Smooth muscle cell (in vitro differentiated cells): ENCODE measurements around the gene DCUN1D1. TPM values are rescaled to one million over a fixed set of nuclear protein-coding genes. Genes with fewer than 3 reads are reported as not detected.

Experiments
- DNase-seq: peaks from one replicate; lab custom pipeline; 2025; ENCODE audit not compliant: unreplicated experiment; lab: John Stamatoyannopoulos, UW
- H2AFZ ChIP-seq: fragments of 200-600 bp; sonication (generic); 2 replicates; pipeline ENCODE4 v1.6.0; 2016; ENCODE audit warnings: antibody characterized with exemption, low read depth, mild to moderate bottlenecking
- H3F3A ChIP-seq: fragments of 200-600 bp; sonication (generic); 2 replicates; pipeline ENCODE4 v1.6.0; 2017; ENCODE audit warnings: antibody characterized with exemption, low read depth
- H3K27ac ChIP-seq: fragments of 200-600 bp; sonication (generic); 2 replicates; pipeline ENCODE4 v1.5.1; 2016; ENCODE audit warnings: low read depth, mild to moderate bottlenecking
- H3K27me3 ChIP-seq: fragments of 200-600 bp; sonication (generic); 2 replicates; pipeline ENCODE4 v1.6.1; 2016; ENCODE audit warnings: low read depth, mild to moderate bottlenecking
- H3K36me3 ChIP-seq: fragments of 200-600 bp; sonication (generic); 2 replicates; pipeline ENCODE4 v1.5.1; 2016; ENCODE audit warnings: low read depth
- H3K4me1 ChIP-seq: fragments of 200-600 bp; sonication (generic); 2 replicates; pipeline ENCODE4 v1.5.1; 2016; ENCODE audit warnings: low read depth
- H3K4me2 ChIP-seq: fragments of 200-600 bp; sonication (generic); 2 replicates; pipeline ENCODE4 v1.6.0; 2016; ENCODE audit warnings: mild to moderate bottlenecking
- H3K4me3 ChIP-seq: fragments of 200-600 bp; sonication (generic); 2 replicates; pipeline ENCODE4 v1.5.1; 2016; ENCODE audit warnings: mild to moderate bottlenecking
- H3K79me2 ChIP-seq: fragments of 200-600 bp; sonication (generic); 2 replicates; pipeline ENCODE4 v1.6.0; 2016; ENCODE audit warnings: low read depth, mild to moderate bottlenecking
- H3K9ac ChIP-seq: fragments of 200-600 bp; sonication (generic); 2 replicates; pipeline ENCODE4 v1.6.0; 2016; ENCODE audit warnings: low read depth
- H3K9me3 ChIP-seq: fragments of 200-600 bp; sonication (generic); replicated peaks from 2 replicates; pipeline ENCODE4 v1.5.1; 2016; ENCODE audit warnings: low read depth
- H4K20me1 ChIP-seq: fragments of 200-600 bp; sonication (generic); 2 replicates; pipeline ENCODE4 v1.6.0; 2016; ENCODE audit warnings: low read depth
- WGBS: methylation state at CpG from one replicate; pipeline ENCODE4 v1.1.7; 2016; ENCODE audit warnings: low lambda C conversion rate; 5-methylcytosine and 5-hydroxymethylcytosine counted together
- polyA plus RNA-seq: library from polyadenylated mRNA; unstranded; fragments of >200 nt; fragmentation: Nextera tagmentation; extraction: Ambion mirVana; gene quantifications from 2 replicates; pipeline ENCODE4 v1.2.1, GENCODE V29; 2016
- total RNA-seq: library from RNA; depleted of rRNA; stranded (reverse); fragments of >200 nt; gene quantifications from 2 replicates; pipeline ENCODE4 v1.2.3, GENCODE V29; 2014
- TF ChIP-seq, protein P1 (sequence below): fragments of 200-600 bp; sonication (generic); IDR thresholded peaks from 2 replicates; pipeline ENCODE4 v1.5.1; 2017; ENCODE audit warnings: borderline replicate concordance, mild to moderate bottlenecking, antibody characterized with exemption; ENCODE audit not compliant: insufficient read depth, poor library complexity, severe bottlenecking

The DCUN1D1 gene
- total and polyA plus RNA-seq, 2 experiments from 2014 or later, result 14.4 to 25.7 TPM

DNA sequence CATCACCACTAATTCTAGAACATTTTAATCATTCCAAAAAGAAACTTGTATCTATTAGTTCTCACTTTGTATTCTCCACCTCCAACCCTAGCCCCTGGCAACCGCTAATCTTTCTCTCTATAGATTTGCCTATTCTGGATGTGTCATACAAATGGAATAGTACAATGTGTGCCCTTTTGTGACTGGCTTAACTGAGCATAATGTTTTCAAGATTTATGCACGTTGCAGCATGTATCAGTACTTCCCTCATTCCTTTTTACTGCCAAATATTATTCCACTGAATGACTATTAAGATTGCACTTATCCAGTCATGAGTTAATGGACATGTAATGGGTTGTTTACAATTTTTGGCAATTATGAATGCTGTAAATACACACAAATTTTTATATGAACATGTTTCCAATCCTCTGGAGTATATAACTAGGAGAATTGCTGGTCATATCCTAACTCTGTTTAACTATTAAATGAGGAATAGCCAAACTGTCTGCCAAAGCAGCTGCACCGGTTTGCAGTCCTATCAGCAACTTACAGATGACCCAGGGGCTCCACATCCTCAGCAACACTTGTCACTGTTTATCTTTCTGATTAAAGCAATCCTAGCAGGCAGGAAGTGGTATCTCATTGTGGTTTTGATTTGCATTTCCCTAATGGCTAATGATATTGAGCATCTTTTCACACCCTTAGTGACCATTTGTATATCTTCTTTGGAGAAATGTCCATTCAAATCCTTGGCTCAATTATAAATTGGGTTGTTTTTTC is 42.9 kb downstream of the DCUN1D1 start:
- no peaks in the 10 kb centered on the region for H3K27me3 ChIP-seq
- 53% methylated on average over 3 of the region's 3 CpGs for WGBS
- no peak overlapping the region for H3K4me2 ChIP-seq
- no peaks in the 10 kb centered on the region for H3K79me2 ChIP-seq
- no peaks in the 10 kb centered on the region for H3F3A ChIP-seq
- no peak overlapping the region for H3K4me3 ChIP-seq
- peaks cover 2% of the 10 kb centered on the region for H3K36me3 ChIP-seq
- H3K9ac ChIP-seq, result no peak overlapping the region
- no peak overlapping the region for H3K27ac ChIP-seq
- no peaks in the 10 kb centered on the region for H4K20me1 ChIP-seq
- no peaks in the 10 kb centered on the region for H3K4me1 ChIP-seq
- H2AFZ ChIP-seq, result no peak overlapping the region
- TF ChIP-seq, protein P1, sequence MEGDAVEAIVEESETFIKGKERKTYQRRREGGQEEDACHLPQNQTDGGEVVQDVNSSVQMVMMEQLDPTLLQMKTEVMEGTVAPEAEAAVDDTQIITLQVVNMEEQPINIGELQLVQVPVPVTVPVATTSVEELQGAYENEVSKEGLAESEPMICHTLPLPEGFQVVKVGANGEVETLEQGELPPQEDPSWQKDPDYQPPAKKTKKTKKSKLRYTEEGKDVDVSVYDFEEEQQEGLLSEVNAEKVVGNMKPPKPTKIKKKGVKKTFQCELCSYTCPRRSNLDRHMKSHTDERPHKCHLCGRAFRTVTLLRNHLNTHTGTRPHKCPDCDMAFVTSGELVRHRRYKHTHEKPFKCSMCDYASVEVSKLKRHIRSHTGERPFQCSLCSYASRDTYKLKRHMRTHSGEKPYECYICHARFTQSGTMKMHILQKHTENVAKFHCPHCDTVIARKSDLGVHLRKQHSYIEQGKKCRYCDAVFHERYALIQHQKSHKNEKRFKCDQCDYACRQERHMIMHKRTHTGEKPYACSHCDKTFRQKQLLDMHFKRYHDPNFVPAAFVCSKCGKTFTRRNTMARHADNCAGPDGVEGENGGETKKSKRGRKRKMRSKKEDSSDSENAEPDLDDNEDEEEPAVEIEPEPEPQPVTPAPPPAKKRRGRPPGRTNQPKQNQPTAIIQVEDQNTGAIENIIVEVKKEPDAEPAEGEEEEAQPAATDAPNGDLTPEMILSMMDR, result no peak
- no peaks in the 10 kb centered on the region for H3K9me3 ChIP-seq
- DNase-seq, result no peak

DNA sequence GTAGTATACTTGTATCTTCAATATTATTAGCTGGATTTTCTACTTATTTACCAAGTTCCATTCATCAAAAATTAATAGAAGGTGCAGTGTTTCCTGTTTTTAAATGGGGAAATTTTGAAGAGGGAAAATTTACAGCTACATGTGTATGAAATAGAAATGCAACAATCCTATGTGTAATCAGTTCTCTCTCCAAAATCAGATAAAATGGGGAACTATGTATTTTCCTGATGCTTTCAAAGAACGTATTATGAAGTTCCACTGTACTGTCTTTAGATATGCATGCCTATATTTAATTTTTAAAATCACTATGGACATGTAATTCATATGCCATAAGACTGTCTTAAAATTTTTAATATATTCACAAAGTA is 43.4 kb downstream of the DCUN1D1 start:
- H2AFZ ChIP-seq, result no peak overlapping the region
- no peaks in the 10 kb centered on the region for H4K20me1 ChIP-seq
- peaks cover 4% of the 10 kb centered on the region for H3K36me3 ChIP-seq
- no peaks in the 10 kb centered on the region for H3K27me3 ChIP-seq
- no peak overlapping the region for H3K9ac ChIP-seq
- H3K79me2 ChIP-seq, result no peaks in the 10 kb centered on the region
- no peak overlapping the region for H3K4me2 ChIP-seq
- H3K9me3 ChIP-seq, result no peaks in the 10 kb centered on the region
- WGBS, result 83% methylated on average over 1 of the region's 1 CpG
- DNase-seq, result no peak
- no peak overlapping the region for H3K27ac ChIP-seq
- no peak overlapping the region for H3K4me3 ChIP-seq
- H3F3A ChIP-seq, result no peaks in the 10 kb centered on the region
- no peaks in the 10 kb centered on the region for H3K4me1 ChIP-seq
- TF ChIP-seq, protein P1, result no peak

DNA sequence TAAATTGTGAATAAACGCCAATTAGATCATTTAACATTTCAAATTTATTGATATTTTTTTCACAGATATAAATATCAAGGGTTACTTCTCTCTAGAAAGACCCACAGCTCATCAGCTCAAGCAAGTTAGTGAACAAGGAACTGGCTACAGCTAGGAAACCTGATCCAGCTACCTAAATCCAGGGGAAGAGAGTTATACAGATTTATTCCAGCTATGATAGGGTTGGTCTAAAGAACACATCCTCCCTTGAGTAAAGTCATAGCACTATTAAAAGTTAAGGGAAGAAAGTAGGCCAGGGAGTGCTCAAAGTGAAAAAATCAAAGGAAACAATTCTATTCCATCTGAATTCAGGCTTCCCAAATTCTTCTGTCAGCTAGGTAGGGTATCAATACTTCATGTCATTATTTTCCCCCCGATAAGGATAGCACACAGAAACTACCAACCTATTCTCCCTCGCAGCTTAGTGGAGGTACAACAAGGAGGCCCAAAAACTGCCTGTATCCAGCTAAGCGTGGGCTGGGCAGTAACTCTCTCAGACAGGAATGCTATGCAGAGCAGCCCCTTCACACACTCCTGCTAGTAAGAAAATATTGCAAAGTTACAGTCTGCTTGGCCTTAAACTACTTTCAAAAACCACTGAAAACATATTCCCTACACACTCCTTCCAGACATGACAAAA is 44.0 kb downstream of the DCUN1D1 start:
- H3K27ac ChIP-seq, result no peak overlapping the region
- H3K9me3 ChIP-seq, result no peaks in the 10 kb centered on the region
- no peaks in the 10 kb centered on the region for H3F3A ChIP-seq
- no peak overlapping the region for H3K4me3 ChIP-seq
- H2AFZ ChIP-seq, result no peak overlapping the region
- no peaks in the 10 kb centered on the region for H3K27me3 ChIP-seq
- H3K36me3 ChIP-seq, result peaks cover 4% of the 10 kb centered on the region
- no peaks in the 10 kb centered on the region for H3K79me2 ChIP-seq
- WGBS, result 84% methylated on average over 4 of the region's 4 CpGs
- no peaks in the 10 kb centered on the region for H4K20me1 ChIP-seq
- TF ChIP-seq, protein P1, result no peak
- no peaks in the 10 kb centered on the region for H3K4me1 ChIP-seq
- H3K4me2 ChIP-seq, result no peak overlapping the region
- DNase-seq, result no peak
- H3K9ac ChIP-seq, result no peak overlapping the region
